Measurements from ENCODE around the gene ISY1.
"Not testable (repeated sequence)": the region's sequence is repeated elsewhere in the genome, so short reads cannot be mapped to it uniquely, and the experiment has no call there.

ISY1 gene

GRCh38 chr3:129166579-129167332 is 5.9 kb upstream of the ISY1 start:
- no peak for DNase-seq (ENCODE audit: low spot score)

- DNase-seq (ENCODE audit: low spot score): not testable (repeated sequence)
Measured at GRCh38 chr3:129165594-129165993, 4.7 kb upstream of the ISY1 start.

- DNase-seq (ENCODE audit: low spot score): no peak
Measured at GRCh38 chr3:129164500-129164899, 3.6 kb upstream of the ISY1 start.

- peak; percentile 39 for DNase-seq (ENCODE audit: low spot score)
Measured at GRCh38 chr3:129162729-129163579, 2.1 kb upstream of the ISY1 start.

GRCh38 chr3:129161860-129162271 is 1.0 kb upstream of the ISY1 start:
- peak; percentile 19 for DNase-seq (ENCODE audit: low spot score)

- DNase-seq (ENCODE audit: low spot score): no peak
Measured at GRCh38 chr3:129144786-129145185, 16.1 kb downstream of the ISY1 start.

- DNase-seq (ENCODE audit: low spot score): not testable (repeated sequence)
Measured at GRCh38 chr3:129141011-129141410, 19.9 kb downstream of the ISY1 start.

- no peak for DNase-seq (ENCODE audit: low spot score)
Measured at GRCh38 chr3:129139911-129140310, 21.0 kb downstream of the ISY1 start.

GRCh38 chr3:129136275-129136674 is 24.6 kb downstream of the ISY1 start:
- DNase-seq (ENCODE audit: low spot score): not testable (repeated sequence)

- DNase-seq (ENCODE audit: low spot score): no peak
Measured at GRCh38 chr3:129132097-129132866, 28.6 kb downstream of the ISY1 start.

- DNase-seq (ENCODE audit: low spot score): no peak
Measured at GRCh38 chr3:129131465-129132088, 29.3 kb downstream of the ISY1 start.

- no peak for DNase-seq (ENCODE audit: low spot score)
Measured at GRCh38 chr3:129130291-129130813, 30.5 kb downstream of the ISY1 start.

- no peak for DNase-seq (ENCODE audit: low spot score)
Measured at GRCh38 chr3:129128357-129129155, 32.3 kb downstream of the ISY1 start.

- DNase-seq (ENCODE audit: low spot score): no peak
Measured at GRCh38 chr3:129126726-129127280, 34.1 kb downstream of the ISY1 start.

GRCh38 chr3:129123314-129124060 is 37.4 kb downstream of the ISY1 start:
- DNase-seq (ENCODE audit: low spot score): no peak

GRCh38 chr3:129122412-129123011 is 38.4 kb downstream of the ISY1 start:
- no peak for DNase-seq (ENCODE audit: low spot score)

GRCh38 chr3:129121792-129122411 is 39.0 kb downstream of the ISY1 start, which contains the start of gene RAB43:
TSS of gene RAB43 (minus strand) at chr3:129121804. CDS start at chr3:129121489, 315 bp downstream.
- DNase-seq (ENCODE audit: low spot score): peak; percentile 100

- DNase-seq (ENCODE audit: low spot score): no peak
Measured at GRCh38 chr3:129121016-129121791, 39.7 kb downstream of the ISY1 start.

All from iPS-NIHi11 (cell line).